ENCODE results near the gene THSD4. TPM values are rescaled to one million over a fixed set of nuclear protein-coding genes. Genes with fewer than 3 reads are reported as not detected.

THSD4 gene
- total RNA-seq, 3 donors from 2014 or later: 18.3 to 46.2 (median 27.1) TPM

DNA sequence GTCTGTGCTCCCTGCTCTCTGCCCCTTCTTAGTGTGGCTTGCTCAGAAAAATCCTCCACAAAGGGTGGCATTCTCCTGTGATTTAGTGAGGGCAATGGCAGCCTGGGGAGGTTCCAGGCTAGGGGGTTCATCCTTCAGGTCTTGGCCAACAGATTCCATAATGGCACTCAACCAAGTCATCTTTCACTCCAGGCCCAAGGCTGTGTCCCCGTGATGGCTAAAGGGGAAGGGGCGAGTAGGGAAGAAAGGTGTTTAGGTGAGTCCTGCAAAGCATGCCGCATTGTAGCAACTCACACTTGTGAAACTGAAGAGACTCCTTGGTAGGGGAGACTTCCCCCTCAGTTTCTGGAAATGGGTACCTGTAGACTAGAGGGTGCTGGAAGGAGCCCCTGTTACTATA lies 105.6 kb downstream of the THSD4 start:
- TF ChIP-seq, protein P1, sequence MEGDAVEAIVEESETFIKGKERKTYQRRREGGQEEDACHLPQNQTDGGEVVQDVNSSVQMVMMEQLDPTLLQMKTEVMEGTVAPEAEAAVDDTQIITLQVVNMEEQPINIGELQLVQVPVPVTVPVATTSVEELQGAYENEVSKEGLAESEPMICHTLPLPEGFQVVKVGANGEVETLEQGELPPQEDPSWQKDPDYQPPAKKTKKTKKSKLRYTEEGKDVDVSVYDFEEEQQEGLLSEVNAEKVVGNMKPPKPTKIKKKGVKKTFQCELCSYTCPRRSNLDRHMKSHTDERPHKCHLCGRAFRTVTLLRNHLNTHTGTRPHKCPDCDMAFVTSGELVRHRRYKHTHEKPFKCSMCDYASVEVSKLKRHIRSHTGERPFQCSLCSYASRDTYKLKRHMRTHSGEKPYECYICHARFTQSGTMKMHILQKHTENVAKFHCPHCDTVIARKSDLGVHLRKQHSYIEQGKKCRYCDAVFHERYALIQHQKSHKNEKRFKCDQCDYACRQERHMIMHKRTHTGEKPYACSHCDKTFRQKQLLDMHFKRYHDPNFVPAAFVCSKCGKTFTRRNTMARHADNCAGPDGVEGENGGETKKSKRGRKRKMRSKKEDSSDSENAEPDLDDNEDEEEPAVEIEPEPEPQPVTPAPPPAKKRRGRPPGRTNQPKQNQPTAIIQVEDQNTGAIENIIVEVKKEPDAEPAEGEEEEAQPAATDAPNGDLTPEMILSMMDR (IDR thresholded peaks at IDR 0.05): no peak
- no peak for DNase-seq
- H3K4me1 ChIP-seq (ENCODE audit: low read depth): no peaks in the 10 kb centered on the region

DNA sequence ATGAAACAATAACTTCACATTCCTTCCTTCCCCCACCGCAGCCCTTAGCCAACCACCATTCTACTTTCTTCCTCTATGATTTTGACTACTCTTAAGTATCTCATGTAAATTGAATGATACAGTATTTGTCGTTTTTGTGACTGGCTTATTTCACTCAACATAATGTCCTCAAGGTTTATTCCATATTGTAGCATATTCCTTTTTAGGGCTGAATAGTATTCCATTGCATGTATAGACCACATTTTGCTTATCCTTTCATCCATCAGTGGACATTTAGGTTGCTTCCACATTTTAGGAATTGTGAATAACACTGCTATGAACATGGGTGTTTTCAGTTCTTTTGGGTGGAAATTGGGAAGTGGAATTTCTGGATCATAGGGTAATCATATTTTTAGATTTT lies 106.1 kb downstream of the THSD4 start:
- DNase-seq (no peak), ATAC-seq (no peak)
- H3K36me3 ChIP-seq (ENCODE audit: low read depth): no peaks in the 10 kb centered on the region
- H3K4me1 ChIP-seq (ENCODE audit: low read depth): no peaks in the 10 kb centered on the region
- H3K4me3 ChIP-seq: no peak overlapping the region
- TF ChIP-seq, protein P1 (IDR thresholded peaks at IDR 0.05): no peak
- H3K9me3 ChIP-seq: no peaks in the 10 kb centered on the region
- intact Hi-C loops (cut with DNase I, micrococcal nuclease): no loop called here

More for the DNA sequence above, 105.6 kb downstream of the THSD4 start:
- intact Hi-C loops (cut with DNase I, micrococcal nuclease): no loop called here
- Histone ChIP-seq H3K9me3 (no peaks in the 10 kb centered on the region), H3K36me3 (ENCODE audit: low read depth) (no peaks in the 10 kb centered on the region), H3K4me3 (no peak overlapping the region)
- ATAC-seq: no peak

DNA sequence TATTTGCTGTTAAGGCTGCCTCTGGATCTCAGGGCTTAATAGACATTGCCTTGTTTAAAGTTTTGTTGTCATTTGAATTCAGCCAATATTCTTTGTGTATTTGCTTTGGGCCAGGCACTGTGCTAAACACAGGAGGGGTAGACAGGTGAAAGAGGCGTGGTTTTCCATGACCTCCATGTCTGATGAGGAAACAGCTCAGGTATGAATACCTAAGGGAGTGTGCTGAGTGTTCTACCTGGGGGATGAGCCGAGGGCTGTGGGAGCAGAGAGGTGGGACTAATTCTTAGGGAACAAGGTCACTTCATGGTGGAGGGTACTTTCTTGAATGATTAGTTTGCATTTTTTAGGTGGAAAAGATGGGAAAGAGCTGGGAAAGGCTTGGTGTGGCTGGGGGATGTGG lies 108.2 kb downstream of the THSD4 start:
- H3K36me3 ChIP-seq (ENCODE audit: low read depth): no peaks in the 10 kb centered on the region
- ATAC-seq: peak; percentile 24
- TF ChIP-seq, protein P1 (IDR thresholded peaks at IDR 0.05): no peak
- intact Hi-C loops (cut with DNase I, micrococcal nuclease): no loop called here
- no peaks in the 10 kb centered on the region for H3K9me3 ChIP-seq
- H3K4me1 ChIP-seq (ENCODE audit: low read depth): no peaks in the 10 kb centered on the region
- DNase-seq: no peak
- H3K4me3 ChIP-seq: no peak overlapping the region

DNA sequence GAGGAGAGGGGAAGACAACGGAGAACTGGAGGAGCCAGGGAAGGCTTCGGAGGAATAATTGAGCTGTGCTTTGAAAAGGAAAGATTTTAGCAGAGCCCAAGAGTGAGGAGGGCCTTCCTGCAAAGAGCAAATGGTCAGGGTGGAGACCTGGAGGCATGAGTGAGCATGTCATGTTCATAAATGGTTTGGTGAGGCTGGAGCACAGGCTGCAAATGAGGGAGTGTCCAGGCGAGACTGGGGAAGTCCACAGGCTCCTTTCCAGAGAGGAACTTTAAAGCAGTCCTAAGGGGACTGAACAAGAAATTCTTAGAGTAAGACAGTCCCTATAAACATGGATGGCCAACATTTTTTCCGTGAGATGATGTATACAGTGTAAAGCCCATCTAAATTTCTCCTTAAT lies 108.8 kb downstream of the THSD4 start:
- Histone ChIP-seq H3K4me3 (no peak overlapping the region), H3K4me1 (ENCODE audit: low read depth) (no peaks in the 10 kb centered on the region), H3K9me3 (no peaks in the 10 kb centered on the region), H3K36me3 (ENCODE audit: low read depth) (no peaks in the 10 kb centered on the region)
- TF ChIP-seq, protein P1 (IDR thresholded peaks at IDR 0.05): no peak
- intact Hi-C loops (cut with DNase I, micrococcal nuclease): no loop called here
- DNase-seq (no peak), ATAC-seq (peak; percentile 44)

DNA sequence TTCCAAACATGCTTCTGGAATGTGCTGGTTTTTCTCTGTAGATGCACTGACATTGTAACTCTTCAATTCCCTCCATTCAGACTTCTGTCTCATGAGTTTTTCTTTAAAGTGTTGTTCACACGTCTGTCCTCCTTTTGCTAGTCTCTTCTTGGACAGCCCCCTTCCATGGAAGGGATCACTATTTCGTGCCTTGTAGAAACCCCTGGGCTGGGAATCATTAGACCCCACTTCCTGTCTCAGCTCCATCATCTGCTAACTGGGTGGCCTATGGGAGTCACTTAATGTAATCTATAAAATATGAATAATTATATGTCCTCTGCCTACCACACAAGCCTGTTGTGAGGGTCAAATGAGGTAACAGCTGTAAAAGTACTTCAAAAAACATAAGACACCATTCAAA lies 110.6 kb downstream of the THSD4 start:
- ATAC-seq: no peak
- no peak for DNase-seq
- Histone ChIP-seq H3K4me3 (no peak overlapping the region), H3K4me1 (ENCODE audit: low read depth) (no peaks in the 10 kb centered on the region), H3K36me3 (ENCODE audit: low read depth) (no peaks in the 10 kb centered on the region), H3K9me3 (no peaks in the 10 kb centered on the region)
- TF ChIP-seq, protein P1 (IDR thresholded peaks at IDR 0.05): no peak
- intact Hi-C loops (cut with DNase I, micrococcal nuclease): no loop called here

Measured in mucosa of descending colon (tissue), 3 donors.